HepG2 (cell line): Measurements from ENCODE around the gene CDKN1A. TPM values are rescaled to one million over a fixed set of nuclear protein-coding genes. Genes with fewer than 3 reads are reported as not detected.

Source experiments
- ATAC-seq: fragments of 200-7000 bp; cut with Tn5 transposase; 3 replicates; pipeline ENCODE4 v1.9.1; 2020; ENCODE audit warnings: mild to moderate bottlenecking, moderate library complexity
- BruUV-seq: library from RNA; stranded (reverse); fragments of 400-500 nt; replicated peaks from 2 replicates; lab custom pipeline; 2021; lab: Mats Ljungman, UMichigan
- CTCF ChIA-PET: fragments of 300-600 bp; formaldehyde crosslinking; extraction: SDS; loops from one replicate; lab custom pipeline; 2021; ENCODE audit warnings: low total read pairs, inconsistent platforms, low intra/inter-chr PET ratio; lab: Yijun Ruan, JAX
- POLR2A ChIA-PET: fragments of 350-600 bp; sonication (Branson Sonifier 250); formaldehyde crosslinking; loops from one replicate; lab custom pipeline; 2020; ENCODE audit warnings: antibody characterized with exemption, inconsistent platforms; lab: Yijun Ruan, JAX
- DNase-seq: peaks from one replicate; pipeline ENCODE4 v3.0.0-alpha.2; 2015; ENCODE audit warnings: low spot score
- FAIRE-seq: peaks from 3 replicates; lab custom pipeline; 2011; peaks lifted over from hg19 to GRCh38; lab: Jason Lieb, UNC
- H2AFZ ChIP-seq: one replicate; pipeline ENCODE4 v1.6.1; 2011; ENCODE audit warnings: low read length, inconsistent platforms
- H3K27ac ChIP-seq: fragments of 300-600 bp; 3 replicates; pipeline ENCODE4 v1.8.0; 2011; ENCODE audit warnings: mixed run types, mild to moderate bottlenecking, mixed read lengths, low read length, inconsistent platforms; ENCODE audit not compliant: insufficient read depth; ENCODE audit errors: extremely low read length
- H3K27me3 ChIP-seq, 2 experiments: fragments of 200-600 bp in 1 of 2; 2 replicates in 1 of 2; 3 replicates in 1 of 2; pipeline versions ENCODE4 v1.6.0 to v1.8.0; 2011; ENCODE audit warnings: low read length in 2 of 2, mild to moderate bottlenecking in 2 of 2, moderate library complexity in 2 of 2, inconsistent platforms in 1 of 2; ENCODE audit not compliant: insufficient read depth in 2 of 2, control insufficient read depth in 1 of 2
- H3K36me3 ChIP-seq, 2 experiments: fragments of 200-600 bp in 1 of 2; replicated peaks in 1 of 2; 2 replicates in 1 of 2; 3 replicates in 1 of 2; pipeline versions ENCODE4 v1.5.1 to v1.8.0; 2011; ENCODE audit warnings: low read length in 2 of 2, inconsistent platforms in 1 of 2; ENCODE audit not compliant: insufficient read depth in 2 of 2, control insufficient read depth in 1 of 2
- H3K4me1 ChIP-seq: 2 replicates; pipeline ENCODE4 v1.5.1; 2012; ENCODE audit warnings: low read length, inconsistent platforms; ENCODE audit not compliant: insufficient read depth
- H3K4me2 ChIP-seq: 2 replicates; pipeline ENCODE4 v1.6.0; 2011; ENCODE audit warnings: low read depth, low read length, inconsistent platforms
- H3K4me3 ChIP-seq, 3 experiments: fragments of 200-600 bp in 1 of 3; sonication (generic), shearing (Covaris generic) in 1 of 3; replicated peaks in 1 of 3; 2 replicates each; pipeline ENCODE4 v1.5.1; 2011 to 2016; ENCODE audit warnings: low read length in 3 of 3, inconsistent platforms in 2 of 3, low read depth in 2 of 3, mild to moderate bottlenecking in 2 of 3, control low read depth in 1 of 3, mixed read lengths in 1 of 3; ENCODE audit not compliant: insufficient read depth in 1 of 3
- H3K79me2 ChIP-seq: one replicate; pipeline ENCODE4 v1.6.1; 2011; ENCODE audit warnings: low read length, inconsistent platforms; ENCODE audit not compliant: insufficient read depth
- H3K9ac ChIP-seq: 2 replicates; pipeline ENCODE4 v1.6.0; 2011; ENCODE audit warnings: mild to moderate bottlenecking, low read depth, low read length, inconsistent platforms; ENCODE audit not compliant: insufficient read depth
- H3K9me3 ChIP-seq: 2 replicates; pipeline ENCODE4 v1.5.1; 2012; ENCODE audit warnings: mild to moderate bottlenecking, low read length
- H4K20me1 ChIP-seq: 2 replicates; pipeline ENCODE4 v1.6.0; 2011; ENCODE audit warnings: inconsistent platforms, mild to moderate bottlenecking, low read length, moderate library complexity; ENCODE audit not compliant: insufficient read depth
- AKAP8 ChIP-seq: sonication (generic); formaldehyde crosslinking; IDR thresholded peaks from 2 replicates; pipeline ENCODE4 v1.5.1; 2020; ENCODE audit warnings: mild to moderate bottlenecking, missing genetic modification reagents
- BRD4 ChIP-seq: sonication (generic); formaldehyde crosslinking; IDR thresholded peaks from 2 replicates; pipeline ENCODE4 v1.4.0; 2020; ENCODE audit warnings: missing genetic modification reagents
- ESRRA ChIP-seq: sonication (generic); formaldehyde crosslinking; IDR thresholded peaks from 2 replicates; pipeline ENCODE4 v1.5.1; 2020; ENCODE audit warnings: mild to moderate bottlenecking, low read depth, missing genetic modification reagents
- GTF3A ChIP-seq: sonication (generic); formaldehyde crosslinking; conservative IDR thresholded peaks from 2 replicates; pipeline ENCODE4 v1.4.0; 2020; ENCODE audit warnings: mild to moderate bottlenecking, missing genetic modification reagents
- NR2F1 ChIP-seq, 2 experiments: fragments of 450-650 bp in 1 of 2; formaldehyde crosslinking in 1 of 2; IDR thresholded peaks; 2 replicates each; pipeline versions ENCODE4 v1.5.0 to v1.6.1; 2016 to 2020; ENCODE audit warnings: mild to moderate bottlenecking in 1 of 2, missing compliant biosample characterization in 1 of 2, missing genetic modification reagents in 1 of 2, moderate library complexity in 1 of 2
- RFX5 ChIP-seq: IDR thresholded peaks from 2 replicates; pipeline ENCODE4 v1.6.1; 2011; ENCODE audit warnings: low read depth, low read length, improper control_type of control experiment
- TRAFD1 ChIP-seq: sonication (generic); formaldehyde crosslinking; IDR thresholded peaks from 2 replicates; pipeline ENCODE4 v1.5.1; 2020; ENCODE audit warnings: missing genetic modification reagents, mild to moderate bottlenecking, borderline replicate concordance
- ZC3H4 ChIP-seq: sonication (generic); formaldehyde crosslinking; IDR thresholded peaks from 2 replicates; pipeline ENCODE4 v1.4.0; 2020; ENCODE audit warnings: missing genetic modification reagents, borderline replicate concordance
- ZNF10 ChIP-seq: sonication (generic); formaldehyde crosslinking; IDR thresholded peaks from 2 replicates; pipeline ENCODE4 v1.4.0; 2020; ENCODE audit warnings: mild to moderate bottlenecking, low read depth, missing genetic modification reagents, borderline replicate concordance
- ZNF251 ChIP-seq: sonication (generic); formaldehyde crosslinking; IDR thresholded peaks from 2 replicates; pipeline ENCODE4 v1.9.0; 2021; ENCODE audit warnings: mild to moderate bottlenecking, missing genetic modification reagents
- ZNF678 ChIP-seq: sonication (generic); formaldehyde crosslinking; IDR thresholded peaks from 2 replicates; pipeline ENCODE4 v1.4.0; 2020; ENCODE audit warnings: mild to moderate bottlenecking, missing genetic modification reagents
- ZSCAN25 ChIP-seq: sonication (generic); formaldehyde crosslinking; IDR thresholded peaks from 2 replicates; pipeline ENCODE4 v1.8.0; 2022; ENCODE audit warnings: mild to moderate bottlenecking, missing genetic modification reagents
- WGBS: methylation state at CpG from one replicate; pipeline ENCODE4 v1.1.6; 2017; ENCODE audit warnings: low lambda C conversion rate; 5-methylcytosine and 5-hydroxymethylcytosine counted together
- in situ Hi-C: cut with HindIII; loops from 2 replicates; pipeline ENCODE4 v1.10.0; 2017; ENCODE audit warnings: low pct_unique_long_range_greater_than_20kb; ENCODE audit not compliant: extremely low pct_ligation_motif_present
- intact Hi-C: fragments of 100-400 bp; cut with micrococcal nuclease; formaldehyde crosslinking; loops from one replicate; pipeline ENCODE4 v1.10.0; 2022; ENCODE audit not compliant: unreplicated experiment
- polyA plus RNA-seq, 8 experiments: library from polyadenylated mRNA; depleted of rRNA in 3 of 8; stranded (reverse) in 7 of 8; unstranded in 1 of 8; fragments of >200 nt; fragmentation: Illumina TruSeq in 4 of 8; extraction: Trizol in 4 of 8; gene quantifications; 2 replicates each; pipeline versions ENCODE4 v1.2.1 to v1.2.3, GENCODE V29; 2011 to 2016; ENCODE audit warnings: low read depth in 4 of 8, missing spikeins in 1 of 8, mixed read lengths in 1 of 8; ENCODE audit not compliant: insufficient read depth in 1 of 8
- total RNA-seq, 5 experiments: library from RNA; depleted of rRNA; stranded (reverse); fragments of >200 nt; fragmentation: Illumina TruSeq; extraction: Trizol; gene quantifications; 2 replicates each; pipeline ENCODE4 v1.2.3, GENCODE V29; 2016; ENCODE audit warnings: low read depth in 1 of 5
- TF ChIP-seq, protein P1 (sequence below): sonication (generic); formaldehyde crosslinking; IDR thresholded peaks from 2 replicates; pipeline ENCODE4 v1.4.0; 2020; ENCODE audit warnings: missing genetic modification reagents, mild to moderate bottlenecking, borderline replicate concordance
- TF ChIP-seq, protein P2 (sequence below): IDR thresholded peaks from 2 replicates; pipeline ENCODE4 v1.6.1; 2016; ENCODE audit warnings: missing compliant biosample characterization, missing genetic modification reagents, borderline replicate concordance
- TF ChIP-seq, protein P3 (sequence below): sonication (generic); formaldehyde crosslinking; IDR thresholded peaks from 2 replicates; pipeline ENCODE4 v1.4.0; 2020; ENCODE audit warnings: mild to moderate bottlenecking, missing genetic modification reagents
- TF ChIP-seq, protein P4 (sequence below): sonication (generic); formaldehyde crosslinking; IDR thresholded peaks from 2 replicates; pipeline ENCODE4 v1.4.0; 2020; ENCODE audit warnings: missing genetic modification reagents

Gene CDKN1A
- total and polyA plus RNA-seq, 2 of the 13 experiments (the other 11 are each of a cell fraction or from before 2014, with no cell fraction given) = 60.7 to 92.1 TPM

DNA sequence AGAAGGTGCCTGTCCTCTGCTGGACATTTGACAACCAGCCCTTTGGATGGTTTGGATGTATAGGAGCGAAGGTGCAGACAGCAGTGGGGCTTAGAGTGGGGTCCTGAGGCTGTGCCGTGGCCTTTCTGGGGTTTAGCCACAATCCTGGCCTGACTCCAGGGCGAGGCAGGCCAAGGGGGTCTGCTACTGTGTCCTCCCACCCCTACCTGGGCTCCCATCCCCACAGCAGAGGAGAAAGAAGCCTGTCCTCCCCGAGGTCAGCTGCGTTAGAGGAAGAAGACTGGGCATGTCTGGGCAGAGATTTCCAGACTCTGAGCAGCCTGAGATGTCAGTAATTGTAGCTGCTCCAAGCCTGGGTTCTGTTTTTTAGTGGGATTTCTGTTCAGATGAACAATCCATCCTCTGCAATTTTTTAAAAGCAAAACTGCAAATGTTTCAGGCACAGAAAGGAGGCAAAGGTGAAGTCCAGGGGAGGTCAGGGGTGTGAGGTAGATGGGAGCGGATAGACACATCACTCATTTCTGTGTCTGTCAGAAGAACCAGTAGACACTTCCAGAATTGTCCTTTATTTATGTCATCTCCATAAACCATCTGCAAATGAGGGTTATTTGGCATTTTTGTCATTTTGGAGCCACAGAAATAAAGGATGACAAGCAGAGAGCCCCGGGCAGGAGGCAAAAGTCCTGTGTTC, 1.3 kb upstream of the CDKN1A start:
- peak overlapping the region; percentile 92 for H3K27ac ChIP-seq
- H3K4me1 ChIP-seq = peaks cover 64% of the 10 kb centered on the region
- peak overlapping the region; percentile 97 for H3K4me2 ChIP-seq
- peak overlapping the region; percentile 51 to 99 (median 64) for H3K4me3 ChIP-seq
- ATAC-seq (0 out of 3 replicates have a peak, but pooled peaks have one; percentile 6), FAIRE-seq (no peak), DNase-seq (peak; percentile 31)
- H4K20me1 ChIP-seq = peaks cover 37% of the 10 kb centered on the region
- in situ Hi-C loops = no loop called here
- H3K9ac ChIP-seq = peak overlapping the region; percentile 95
- no peak overlapping the region for H2AFZ ChIP-seq
- intact Hi-C loops = loop anchor here (2.0 to 10.0 kb wide), 2 partner anchors 34 to 208 kb away; partner anchors contain the start of gene C6orf89
- H3K9me3 ChIP-seq = no peaks in the 10 kb centered on the region
- ChIA-PET POLR2A (interaction anchor here (1.8 to 6.8 kb wide), 12 partner anchors 10 to 406 kb away, joined by 3 to 383 read pairs (median 16); partner anchors contain the start of gene SRSF3), CTCF (no interaction called here)
- peaks cover 0 to 6% of the 10 kb centered on the region in 2 experiments; a peak in 1 of 5 replicates for H3K27me3 ChIP-seq
- TSS peak; percentile 93 for BruUV-seq
- 14% methylated on average over 5 of the region's 7 CpGs for WGBS
- H3K36me3 ChIP-seq = peaks cover under 1 to 2% of the 10 kb centered on the region in 2 experiments; a peak in 1 of 5 replicates
- H3K79me2 ChIP-seq = peaks cover 47% of the 10 kb centered on the region
- TF ChIP-seq, protein P1, sequence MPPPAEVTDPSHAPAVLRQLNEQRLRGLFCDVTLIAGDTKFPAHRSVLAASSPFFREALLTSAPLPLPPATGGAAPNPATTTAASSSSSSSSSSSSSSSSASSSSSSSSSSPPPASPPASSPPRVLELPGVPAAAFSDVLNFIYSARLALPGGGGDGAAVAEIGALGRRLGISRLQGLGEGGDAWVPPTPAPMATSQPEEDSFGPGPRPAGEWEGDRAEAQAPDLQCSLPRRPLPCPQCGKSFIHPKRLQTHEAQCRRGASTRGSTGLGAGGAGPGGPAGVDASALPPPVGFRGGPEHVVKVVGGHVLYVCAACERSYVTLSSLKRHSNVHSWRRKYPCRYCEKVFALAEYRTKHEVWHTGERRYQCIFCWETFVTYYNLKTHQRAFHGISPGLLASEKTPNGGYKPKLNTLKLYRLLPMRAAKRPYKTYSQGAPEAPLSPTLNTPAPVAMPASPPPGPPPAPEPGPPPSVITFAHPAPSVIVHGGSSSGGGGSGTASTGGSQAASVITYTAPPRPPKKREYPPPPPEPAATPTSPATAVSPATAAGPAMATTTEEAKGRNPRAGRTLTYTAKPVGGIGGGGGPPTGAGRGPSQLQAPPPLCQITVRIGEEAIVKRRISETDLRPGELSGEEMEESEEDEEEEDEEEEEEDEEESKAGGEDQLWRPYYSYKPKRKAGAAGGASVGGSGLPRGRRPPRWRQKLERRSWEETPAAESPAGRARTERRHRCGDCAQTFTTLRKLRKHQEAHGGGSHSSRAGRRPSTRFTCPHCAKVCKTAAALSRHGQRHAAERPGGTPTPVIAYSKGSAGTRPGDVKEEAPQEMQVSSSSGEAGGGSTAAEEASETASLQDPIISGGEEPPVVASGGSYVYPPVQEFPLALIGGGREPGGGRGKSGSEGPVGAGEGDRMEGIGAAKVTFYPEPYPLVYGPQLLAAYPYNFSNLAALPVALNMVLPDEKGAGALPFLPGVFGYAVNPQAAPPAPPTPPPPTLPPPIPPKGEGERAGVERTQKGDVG = 0 out of 2 replicates have a peak, but pooled peaks have one; percentile 55
- TF ChIP-seq, protein P2, sequence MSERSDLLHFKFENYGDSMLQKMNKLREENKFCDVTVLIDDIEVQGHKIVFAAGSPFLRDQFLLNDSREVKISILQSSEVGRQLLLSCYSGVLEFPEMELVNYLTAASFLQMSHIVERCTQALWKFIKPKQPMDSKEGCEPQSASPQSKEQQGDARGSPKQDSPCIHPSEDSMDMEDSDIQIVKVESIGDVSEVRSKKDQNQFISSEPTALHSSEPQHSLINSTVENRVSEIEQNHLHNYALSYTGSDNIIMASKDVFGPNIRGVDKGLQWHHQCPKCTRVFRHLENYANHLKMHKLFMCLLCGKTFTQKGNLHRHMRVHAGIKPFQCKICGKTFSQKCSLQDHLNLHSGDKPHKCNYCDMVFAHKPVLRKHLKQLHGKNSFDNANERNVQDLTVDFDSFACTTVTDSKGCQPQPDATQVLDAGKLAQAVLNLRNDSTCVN (CRISPR knock-in tag) = no peak
- TF ChIP-seq, protein P3, sequence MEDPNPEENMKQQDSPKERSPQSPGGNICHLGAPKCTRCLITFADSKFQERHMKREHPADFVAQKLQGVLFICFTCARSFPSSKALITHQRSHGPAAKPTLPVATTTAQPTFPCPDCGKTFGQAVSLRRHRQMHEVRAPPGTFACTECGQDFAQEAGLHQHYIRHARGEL = no peak
- 0 out of 2 replicates have a peak, but pooled peaks have one; percentile 30 for TF ChIP-seq GTF3A (CRISPR knock-in tag)
- TF ChIP-seq NR2F1 (CRISPR knock-in tag; IDR thresholded peaks at IDR 0.05) = no peak
- TF ChIP-seq ZSCAN25 (CRISPR knock-in tag) = no peak
- TF ChIP-seq, protein P4, sequence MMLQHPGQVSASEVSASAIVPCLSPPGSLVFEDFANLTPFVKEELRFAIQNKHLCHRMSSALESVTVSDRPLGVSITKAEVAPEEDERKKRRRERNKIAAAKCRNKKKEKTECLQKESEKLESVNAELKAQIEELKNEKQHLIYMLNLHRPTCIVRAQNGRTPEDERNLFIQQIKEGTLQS = no peak
- TF ChIP-seq TRAFD1 (CRISPR knock-in tag) = no peak
- TF ChIP-seq ZNF10 (CRISPR knock-in tag) = no peak
- no peak for TF ChIP-seq ZNF251
- TF ChIP-seq ZC3H4 (CRISPR knock-in tag) = peak; percentile 98
- TF ChIP-seq RFX5 = no peak
- TF ChIP-seq BRD4 (CRISPR knock-in tag) = peak; percentile 62; the same call in 1 of the 2 replicates
- no peak for TF ChIP-seq ZNF678
- no peak for TF ChIP-seq AKAP8 (CRISPR knock-in tag)
- 0 out of 2 replicates have a peak, but pooled peaks have one; percentile 14 for TF ChIP-seq ESRRA (CRISPR knock-in tag)
